HFFc6 (cell line): ENCODE results near the gene AMD1. TPM values are rescaled to one million over a fixed set of nuclear protein-coding genes. Genes with fewer than 3 reads are reported as not detected.

Source experiments
- DNase-seq: peaks from one replicate; pipeline ENCODE4 v3.0.0-alpha.2; 2018
- H3K27ac Mint-ChIP-seq: 2 replicates; pipeline ENCODE4 v1.8.0; 2020; ENCODE audit warnings: mild to moderate bottlenecking, mixed read lengths
- H3K27me3 Mint-ChIP-seq: 2 replicates; pipeline ENCODE4 v1.8.0; 2021; ENCODE audit warnings: mild to moderate bottlenecking, moderate library complexity, mixed read lengths; ENCODE audit not compliant: insufficient read depth
- H3K36me3 Mint-ChIP-seq: 2 replicates; pipeline ENCODE4 v1.8.0; 2021; ENCODE audit warnings: low read depth, mixed read lengths
- H3K4me1 Mint-ChIP-seq: 2 replicates; pipeline ENCODE4 v1.8.0; 2020; ENCODE audit warnings: low read depth, mixed read lengths
- H3K4me3 Mint-ChIP-seq: 2 replicates; pipeline ENCODE4 v1.8.0; 2020; ENCODE audit warnings: mild to moderate bottlenecking, moderate library complexity, mixed read lengths
- H3K9me3 Mint-ChIP-seq: 2 replicates; pipeline ENCODE4 v1.8.0; 2020; ENCODE audit warnings: mild to moderate bottlenecking, mixed read lengths
- CTCF ChIP-seq: fragments of 200-600 bp; sonication (generic); IDR thresholded peaks from 2 replicates; pipeline ENCODE4 v1.5.0; 2021; ENCODE audit warnings: antibody characterized with exemption, mild to moderate bottlenecking
- total RNA-seq, 6 experiments: library from RNA; stranded (reverse); fragmentation: NEBNext Ultra II Directional; extraction: Animal tissue kit (Norgen Biotek cat#: 25700); gene quantifications; 2 replicates in 1 of 6; 3 replicates in 5 of 6; pipeline ENCODE4 v1.2.3, GENCODE V29; 2021

AMD1 gene
- total RNA-seq, 6 experiments from 2014 or later: 86.4 to 119 (median 109) TPM

- no peak overlapping the region for H3K4me3 Mint-ChIP-seq
- no peaks in the 10 kb centered on the region for H3K9me3 Mint-ChIP-seq
- TF ChIP-seq CTCF: no peak
- no peak overlapping the region for H3K27ac Mint-ChIP-seq
- H3K4me1 Mint-ChIP-seq: peaks cover 6% of the 10 kb centered on the region; the same call in 1 of the 2 replicates
- no peaks in the 10 kb centered on the region for H3K36me3 Mint-ChIP-seq
- no peak for DNase-seq
- H3K27me3 Mint-ChIP-seq: no peaks in the 10 kb centered on the region
Observed at GRCh38 chr6:110858016-110858415, 16.6 kb upstream of the AMD1 start.

- H3K4me3 Mint-ChIP-seq: no peak overlapping the region
- TF ChIP-seq CTCF: no peak
- H3K4me1 Mint-ChIP-seq: peaks cover 6% of the 10 kb centered on the region; the same call in 1 of the 2 replicates
- no peak overlapping the region for H3K27ac Mint-ChIP-seq
- no peaks in the 10 kb centered on the region for H3K9me3 Mint-ChIP-seq
- no peaks in the 10 kb centered on the region for H3K27me3 Mint-ChIP-seq
- no peaks in the 10 kb centered on the region for H3K36me3 Mint-ChIP-seq
- DNase-seq: no peak
Observed at GRCh38 chr6:110858562-110859214, 15.9 kb upstream of the AMD1 start.

GRCh38 chr6:110859335-110859792 is 15.2 kb upstream of the AMD1 start:
- Mint-ChIP-seq H3K9me3 (no peaks in the 10 kb centered on the region), H3K36me3 (no peaks in the 10 kb centered on the region), H3K4me1 (peaks cover 6% of the 10 kb centered on the region; the same call in 1 of the 2 replicates), H3K4me3 (no peak overlapping the region), H3K27ac (no peak overlapping the region), H3K27me3 (no peaks in the 10 kb centered on the region)
- no peak for TF ChIP-seq CTCF
- DNase-seq: no peak

GRCh38 chr6:110864824-110865223 is 9.8 kb upstream of the AMD1 start:
- no peak for TF ChIP-seq CTCF

GRCh38 chr6:110874880-110875547 is 429 bp downstream of the AMD1 start:
- peaks cover 6% of the 10 kb centered on the region for H3K27me3 Mint-ChIP-seq
- peak overlapping the region; percentile 93 for H3K27ac Mint-ChIP-seq
- peaks cover 31% of the 10 kb centered on the region for H3K4me1 Mint-ChIP-seq
- peaks cover 6% of the 10 kb centered on the region for H3K9me3 Mint-ChIP-seq
- DNase-seq: no peak
- H3K36me3 Mint-ChIP-seq: peaks cover 27% of the 10 kb centered on the region
- TF ChIP-seq CTCF: no peak
- H3K4me3 Mint-ChIP-seq: peak overlapping the region; percentile 92

More at GRCh38 chr6:110864824-110865223, 9.8 kb upstream of the AMD1 start:
- no peaks in the 10 kb centered on the region for H3K36me3 Mint-ChIP-seq
- H3K9me3 Mint-ChIP-seq: no peaks in the 10 kb centered on the region
- H3K4me1 Mint-ChIP-seq: no peaks in the 10 kb centered on the region
- no peak overlapping the region for H3K4me3 Mint-ChIP-seq
- H3K27ac Mint-ChIP-seq: no peak overlapping the region
- DNase-seq: no peak
- no peaks in the 10 kb centered on the region for H3K27me3 Mint-ChIP-seq
